HG03469 (cell line): ENCODE data around the gene PTCSC3.

Experiments used
- ATAC-seq: cut with Tn5 transposase; IDR thresholded peaks from one replicate; pipeline ENCODE4 v1.9.1; 2021; ENCODE audit warnings: mild to moderate bottlenecking, moderate library complexity, moderate number of reproducible peaks; ENCODE audit not compliant: unreplicated experiment

Gene PTCSC3

GRCh38 chr14:36086629-36087395 lies 89.7 kb downstream of the PTCSC3 start:
- no peak for ATAC-seq

GRCh38 chr14:36085861-36086260 lies 90.7 kb downstream of the PTCSC3 start:
- no peak for ATAC-seq
